GM21367 (cell line): ENCODE results near the gene DOCK9.

Experiments used
- ATAC-seq: cut with Tn5 transposase; IDR thresholded peaks from one replicate; pipeline ENCODE4 v1.9.1; 2021; ENCODE audit not compliant: unreplicated experiment

The DOCK9 gene

GRCh38 chr13:98752467-98753290 is 225.2 kb downstream of the DOCK9 start, which contains the start of gene SLC15A1:
Gene SLC15A1, minus strand, starts transcription at chr13:98752672. Its CDS starts 74 bp downstream, at chr13:98752598.
- ATAC-seq, result no peak

- ATAC-seq, result no peak
Measured at GRCh38 chr13:98751861-98752466, 225.9 kb downstream of the DOCK9 start.

GRCh38 chr13:98751367-98751782 is 226.5 kb downstream of the DOCK9 start:
- ATAC-seq, result no peak

- ATAC-seq, result no peak
Measured at GRCh38 chr13:98749501-98749900, 228.4 kb downstream of the DOCK9 start.

GRCh38 chr13:98746968-98747367 is 230.9 kb downstream of the DOCK9 start:
- ATAC-seq, result no peak
